GM12892 (cell line): Measurements from ENCODE around the gene DGKQ.

Source experiments
- POLR2A ChIP-seq: IDR thresholded peaks from 2 replicates; pipeline ENCODE4 v1.6.1; 2011; ENCODE audit warnings: low read depth, low read length, control low read depth
- POLR2AphosphoS5 ChIP-seq: IDR thresholded peaks from 2 replicates; pipeline ENCODE4 v1.6.1; 2011; ENCODE audit warnings: low read depth, low read length, control low read depth

GRCh38 chr4:958314-958665 is 15.1 kb downstream of the DGKQ start:
- no peak for TF ChIP-seq POLR2A
- no peak for TF ChIP-seq POLR2AphosphoS5
